HG03060 (cell line): Measurements from ENCODE around the gene WBP1.
"Not testable (repeated sequence)": the region's sequence is repeated elsewhere in the genome, so short reads cannot be mapped to it uniquely, and the experiment has no call there.

Experiments
- ATAC-seq: cut with Tn5 transposase; IDR thresholded peaks from one replicate; pipeline ENCODE4 v1.9.1; 2021; ENCODE audit warnings: low read depth, moderate number of reproducible peaks; ENCODE audit not compliant: unreplicated experiment

The WBP1 gene

GRCh38 chr2:74426181-74426758 is 32.0 kb upstream of the WBP1 start:
- no peak for ATAC-seq

DNA sequence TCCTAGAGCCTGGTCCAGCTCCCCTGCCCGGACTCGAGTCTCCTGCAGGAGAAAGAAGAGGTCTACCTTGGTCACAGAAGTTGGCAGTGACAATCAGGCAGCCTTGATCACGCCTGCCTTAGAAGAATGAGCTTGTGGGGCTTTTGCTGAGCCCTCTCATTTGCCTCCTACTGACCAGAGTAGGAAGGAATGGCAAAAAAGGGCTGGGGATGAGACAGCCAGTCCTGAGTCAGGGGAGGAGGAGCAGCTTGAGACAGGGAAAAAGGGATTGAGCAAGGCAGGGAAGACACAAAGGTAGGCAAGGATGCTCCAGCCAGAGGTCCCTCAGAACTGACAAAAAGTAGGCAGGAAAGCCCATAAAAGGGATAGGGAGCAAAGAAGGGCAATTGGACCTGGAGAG is 30.7 kb upstream of the WBP1 start:
- no peak for ATAC-seq

DNA sequence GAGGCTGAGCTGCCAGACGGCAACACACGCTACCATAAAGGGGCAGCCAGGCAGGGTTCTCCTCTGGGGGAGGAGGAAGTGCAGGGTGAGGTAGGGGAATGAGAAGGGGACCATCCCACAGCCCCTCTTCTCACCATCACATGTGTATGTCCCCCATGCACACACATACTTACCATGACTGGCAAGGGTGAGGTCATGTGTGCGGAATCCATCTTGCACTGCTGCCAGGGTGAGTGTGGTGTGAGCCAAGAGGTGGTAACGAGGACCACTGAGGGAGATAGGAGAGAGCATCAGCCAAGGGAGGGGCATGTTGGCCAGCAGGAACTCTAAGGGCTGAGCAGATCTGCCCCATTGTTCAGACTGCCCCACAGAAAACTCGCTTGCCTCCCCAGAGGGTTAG is 29.6 kb upstream of the WBP1 start:
- no peak for ATAC-seq

- no peak for ATAC-seq
Observed at GRCh38 chr2:74429487-74430451, 28.5 kb upstream of the WBP1 start.

GRCh38 chr2:74430502-74430901 is 27.7 kb upstream of the WBP1 start:
- ATAC-seq = no peak

- no peak for ATAC-seq
Observed at GRCh38 chr2:74436111-74436805, 22.0 kb upstream of the WBP1 start.

GRCh38 chr2:74436848-74437695 is 21.2 kb upstream of the WBP1 start:
- ATAC-seq = no peak

- ATAC-seq = no peak
Observed at GRCh38 chr2:74438248-74438647, 20.0 kb upstream of the WBP1 start.

DNA sequence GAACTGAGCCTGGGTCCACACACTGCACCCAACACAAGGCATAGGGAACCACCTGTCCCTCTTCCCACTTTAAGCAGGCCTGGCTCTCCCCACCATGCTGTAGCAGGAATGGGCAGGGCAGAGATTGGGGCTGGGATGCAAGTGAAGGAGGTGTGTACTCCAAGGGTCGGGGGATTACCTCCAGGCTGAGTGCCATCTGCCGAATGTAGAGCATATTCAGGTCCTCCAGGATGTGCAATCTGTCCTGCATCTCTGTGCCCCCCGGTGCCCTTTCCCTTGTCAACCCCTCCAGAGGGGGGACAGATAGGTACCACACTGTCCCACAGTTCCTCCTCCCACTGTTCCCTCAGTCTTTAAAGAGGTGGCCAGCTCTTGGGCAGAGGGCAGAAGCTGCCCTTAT is 18.9 kb upstream of the WBP1 start:
- no peak for ATAC-seq

DNA sequence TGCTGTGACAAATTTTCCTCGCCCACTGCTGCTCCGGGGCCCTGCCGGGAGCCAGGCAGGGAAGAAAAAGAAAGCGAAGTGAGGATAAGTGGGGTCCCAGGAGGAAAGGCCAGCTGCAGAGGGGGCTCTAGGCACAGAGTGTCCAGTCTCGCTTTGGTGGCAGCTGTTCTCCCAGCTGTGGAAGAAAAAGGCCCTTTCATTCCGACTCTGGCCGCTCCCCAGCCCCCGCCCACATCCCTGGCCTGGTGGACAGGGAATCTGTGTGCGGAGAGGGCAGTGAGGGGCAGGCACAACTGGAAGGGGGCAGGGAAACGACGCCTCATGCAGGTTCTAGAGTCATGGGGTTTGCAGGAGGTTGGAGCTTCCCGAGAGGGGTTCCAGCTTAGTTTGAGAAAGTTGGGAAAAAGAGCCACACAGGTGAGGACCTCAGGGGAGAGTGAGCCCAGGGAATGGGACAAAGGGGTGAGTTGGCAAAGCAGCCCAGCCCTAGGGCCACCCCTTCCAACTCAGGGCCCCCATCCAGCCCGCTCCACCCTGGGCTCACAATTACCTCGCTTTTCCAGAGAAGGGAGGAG is 18.3 kb upstream of the WBP1 start:
- no peak for ATAC-seq

DNA sequence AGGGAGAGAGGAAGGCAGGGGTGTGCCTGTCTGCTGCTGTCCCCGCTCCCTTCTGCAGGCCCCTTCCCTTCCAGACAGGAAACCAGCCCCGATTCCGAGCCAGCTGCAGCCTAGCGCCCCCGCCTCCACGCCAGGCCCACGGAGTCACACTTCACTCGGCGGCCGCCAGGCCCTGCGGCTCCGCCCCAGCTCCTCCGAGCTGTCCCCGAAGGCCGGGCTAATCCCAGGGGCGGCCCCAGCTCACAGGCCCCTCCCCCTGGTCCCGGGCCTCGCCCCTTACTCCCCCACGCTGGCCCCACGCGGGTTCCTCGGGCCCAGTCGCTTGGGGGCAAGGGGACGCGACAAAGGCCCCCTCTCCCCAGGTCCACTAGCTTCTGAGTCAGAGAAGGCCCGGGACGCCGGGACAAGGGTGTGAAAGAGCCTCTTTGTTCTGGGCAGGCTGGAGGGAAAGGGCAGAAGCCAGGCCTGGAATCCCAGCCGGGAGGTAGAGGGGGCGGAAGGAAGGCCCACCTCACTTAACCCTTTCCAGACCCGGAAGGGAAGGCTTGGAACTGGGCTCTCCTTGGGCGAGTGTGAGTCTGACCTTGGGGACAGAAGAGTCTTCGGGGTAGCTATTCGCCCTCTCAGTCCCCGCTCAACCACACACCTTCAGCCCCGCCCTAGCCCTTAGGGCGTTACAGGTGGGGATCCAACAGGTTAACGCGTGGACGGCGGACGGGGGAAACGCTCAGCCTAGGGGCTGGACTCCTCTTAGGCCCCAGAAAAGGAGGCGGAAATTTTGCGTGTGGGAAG is 17.7 kb upstream of the WBP1 start:
- peak; percentile 57 for ATAC-seq

- ATAC-seq = no peak
Observed at GRCh38 chr2:74441170-74441689, 17.0 kb upstream of the WBP1 start.

- ATAC-seq = no peak
Observed at GRCh38 chr2:74441690-74442482, 16.4 kb upstream of the WBP1 start, which contains the start of gene RTKN. TSS of gene RTKN (minus strand) at chr2:74441937. CDS start at chr2:74441816, 121 bp downstream.

DNA sequence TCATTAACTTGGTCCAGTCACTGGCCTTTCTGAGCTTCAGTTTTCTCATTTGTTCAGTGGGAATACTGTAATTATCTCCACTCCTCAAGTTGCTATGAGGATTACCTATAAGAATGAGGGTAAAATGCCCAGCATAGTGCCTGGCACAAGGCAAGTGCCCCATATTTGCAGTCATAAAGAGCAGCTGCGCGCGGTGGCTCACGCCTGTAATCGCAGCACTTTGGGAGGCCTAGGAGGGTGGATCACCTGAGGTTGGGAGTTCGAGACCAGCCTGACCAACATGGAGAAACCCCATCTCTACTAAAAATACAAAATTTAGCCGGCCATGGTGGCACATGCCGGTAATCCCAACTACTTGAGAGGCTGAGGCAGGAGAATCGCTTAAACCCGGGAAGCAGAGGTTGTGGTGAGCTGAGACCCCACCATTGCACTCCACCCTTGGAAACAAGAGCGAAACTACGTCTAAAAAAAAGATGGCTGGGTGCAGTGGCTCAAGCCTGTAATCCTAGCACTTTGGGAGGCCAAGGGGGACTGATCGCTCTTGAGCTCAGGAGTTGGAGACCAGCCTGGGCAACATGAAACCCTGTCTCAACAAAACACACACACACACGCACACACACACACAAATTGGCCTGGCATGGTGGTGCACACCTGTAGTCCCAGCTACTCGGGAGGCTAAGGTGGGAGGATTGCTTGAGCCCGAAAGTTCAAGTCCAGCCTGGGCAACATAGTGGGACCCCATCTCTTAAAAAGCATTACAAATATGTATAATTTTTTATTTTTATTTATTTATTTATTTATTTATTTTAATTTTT is 15.5 kb upstream of the WBP1 start:
- ATAC-seq = not testable (repeated sequence)

DNA sequence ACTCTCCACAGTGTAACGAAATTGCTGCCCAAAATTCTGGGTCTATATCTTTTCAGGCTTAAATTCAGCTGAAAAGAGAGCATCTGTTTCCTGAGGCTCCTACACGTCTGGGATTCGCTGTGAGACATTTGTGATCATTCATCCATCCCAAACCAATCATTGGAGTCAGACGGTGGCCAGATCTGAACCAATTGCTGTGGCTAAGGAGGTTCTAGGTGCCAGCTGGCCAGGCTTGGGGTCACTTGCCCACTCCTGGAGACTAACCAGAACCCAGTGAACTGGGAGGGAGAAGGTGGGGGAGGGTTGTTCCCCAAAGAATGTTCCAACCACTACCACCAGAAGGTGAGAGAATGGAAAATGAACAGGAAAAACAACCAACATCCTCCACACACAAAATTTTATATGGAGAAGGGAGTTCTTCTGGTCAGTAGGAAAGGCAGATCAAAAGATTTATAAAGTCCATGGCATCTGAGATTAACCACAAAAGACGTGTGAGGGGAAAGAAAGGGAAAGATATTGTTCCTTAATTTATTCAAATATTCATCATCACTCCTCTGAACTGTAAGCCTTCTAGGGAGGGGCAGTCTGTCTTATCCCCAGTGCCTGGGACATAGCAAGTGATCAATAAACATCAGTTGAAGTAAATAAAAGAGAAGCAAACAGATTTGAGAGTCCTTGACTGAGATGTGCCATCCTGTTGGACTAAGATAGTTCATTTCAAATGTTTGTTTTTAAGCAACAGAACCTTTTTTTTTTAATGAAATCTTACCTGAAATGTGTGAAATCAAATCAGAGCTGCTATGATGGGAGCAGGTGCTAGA is 13.5 kb upstream of the WBP1 start:
- ATAC-seq = no peak

GRCh38 chr2:74447230-74447999 is 10.8 kb upstream of the WBP1 start:
- ATAC-seq = no peak
